ENCODE data around the gene ENDOV.

Gene ENDOV

GRCh38 chr17:80476877-80477646, 62.1 kb downstream of the ENDOV start:
- no peak overlapping the region for H3K4me3 ChIP-seq (replicated peaks; ENCODE audit: low read depth, low read length)
- TF ChIP-seq, protein P1, sequence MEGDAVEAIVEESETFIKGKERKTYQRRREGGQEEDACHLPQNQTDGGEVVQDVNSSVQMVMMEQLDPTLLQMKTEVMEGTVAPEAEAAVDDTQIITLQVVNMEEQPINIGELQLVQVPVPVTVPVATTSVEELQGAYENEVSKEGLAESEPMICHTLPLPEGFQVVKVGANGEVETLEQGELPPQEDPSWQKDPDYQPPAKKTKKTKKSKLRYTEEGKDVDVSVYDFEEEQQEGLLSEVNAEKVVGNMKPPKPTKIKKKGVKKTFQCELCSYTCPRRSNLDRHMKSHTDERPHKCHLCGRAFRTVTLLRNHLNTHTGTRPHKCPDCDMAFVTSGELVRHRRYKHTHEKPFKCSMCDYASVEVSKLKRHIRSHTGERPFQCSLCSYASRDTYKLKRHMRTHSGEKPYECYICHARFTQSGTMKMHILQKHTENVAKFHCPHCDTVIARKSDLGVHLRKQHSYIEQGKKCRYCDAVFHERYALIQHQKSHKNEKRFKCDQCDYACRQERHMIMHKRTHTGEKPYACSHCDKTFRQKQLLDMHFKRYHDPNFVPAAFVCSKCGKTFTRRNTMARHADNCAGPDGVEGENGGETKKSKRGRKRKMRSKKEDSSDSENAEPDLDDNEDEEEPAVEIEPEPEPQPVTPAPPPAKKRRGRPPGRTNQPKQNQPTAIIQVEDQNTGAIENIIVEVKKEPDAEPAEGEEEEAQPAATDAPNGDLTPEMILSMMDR (IDR thresholded peaks at IDR 0.05; ENCODE audit: low read depth, low read length, missing control alignments): no peak
- DNase-seq (ENCODE audit: extremely low read depth, low read depth): no peak

DNA sequence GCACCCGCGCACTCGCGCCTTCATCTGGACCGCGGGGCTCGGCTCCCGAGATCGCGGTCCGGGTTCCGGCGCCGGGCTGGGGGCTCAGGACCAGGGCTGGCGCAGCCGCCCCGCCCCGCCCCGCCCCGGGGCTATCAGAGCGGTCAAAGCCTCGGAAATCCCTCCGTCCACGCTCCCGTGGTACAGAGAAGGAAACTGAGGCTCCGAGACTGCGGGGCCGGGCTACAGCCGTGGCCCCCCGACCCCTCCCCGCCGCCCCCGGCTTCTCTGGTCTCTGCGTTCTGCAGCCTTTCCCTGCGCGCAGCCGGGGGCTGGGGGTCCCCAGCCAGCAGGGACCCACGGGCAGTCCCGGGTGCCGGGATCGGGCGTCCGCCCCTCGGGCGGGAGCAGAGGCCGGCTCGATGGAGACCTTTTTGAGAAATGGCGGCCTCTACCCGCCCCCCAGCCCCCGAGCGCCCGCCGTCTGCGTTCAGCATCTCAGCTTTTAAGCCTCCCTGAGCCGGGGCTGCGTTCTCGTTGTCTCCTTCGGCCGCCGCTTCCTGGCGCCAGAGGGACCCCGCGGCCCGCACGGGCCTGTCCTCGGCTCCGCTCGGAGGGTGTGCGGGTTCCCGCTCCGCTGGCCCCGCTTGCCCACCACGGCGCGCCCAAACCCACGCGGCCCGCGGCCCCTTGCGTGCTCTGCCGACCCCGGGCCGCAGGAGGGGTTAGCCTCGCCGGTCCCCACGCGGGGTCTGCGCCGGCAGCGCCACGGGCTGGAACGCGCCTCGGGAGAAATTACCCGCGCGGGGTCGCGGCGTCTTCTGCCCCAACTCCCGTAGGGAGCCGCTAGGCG, 62.9 kb downstream of the ENDOV start:
- TF ChIP-seq, protein P1 (IDR thresholded peaks at IDR 0.05; ENCODE audit: low read depth, low read length, missing control alignments): peak; percentile 47
- no peak for DNase-seq (ENCODE audit: extremely low read depth, low read depth)
- 0 out of 2 replicates have a peak overlapping the region, but pooled peaks have one; percentile 15 for H3K4me3 ChIP-seq (replicated peaks; ENCODE audit: low read depth, low read length)

- H3K4me3 ChIP-seq (replicated peaks; ENCODE audit: low read depth, low read length): 0 out of 2 replicates have a peak overlapping the region, but pooled peaks have one; percentile 15
- no peak for DNase-seq (ENCODE audit: extremely low read depth, low read depth)
- TF ChIP-seq, protein P1 (IDR thresholded peaks at IDR 0.05; ENCODE audit: low read depth, low read length, missing control alignments): no peak
Measured at GRCh38 chr17:80478487-80479245, 63.7 kb downstream of the ENDOV start.

DNA sequence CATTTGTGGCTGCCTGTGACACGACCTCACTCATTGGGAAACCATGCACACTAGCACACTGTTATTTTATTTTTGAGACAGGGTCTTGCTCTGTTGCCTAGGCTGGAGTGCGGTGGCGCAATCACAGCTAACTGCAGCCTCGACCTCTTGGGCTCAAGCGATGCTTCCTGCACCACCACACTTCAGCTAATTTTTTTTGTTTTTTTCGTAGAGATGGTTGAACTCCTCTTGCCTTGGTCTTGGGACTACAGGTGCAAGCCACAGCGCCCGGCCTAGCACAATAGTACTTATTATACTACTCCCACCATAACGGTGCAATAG, 64.2 kb downstream of the ENDOV start:
- DNase-seq (ENCODE audit: extremely low read depth, low read depth): no peak
- no peak overlapping the region for H3K4me3 ChIP-seq (replicated peaks; ENCODE audit: low read depth, low read length)
- TF ChIP-seq, protein P1 (IDR thresholded peaks at IDR 0.05; ENCODE audit: low read depth, low read length, missing control alignments): no peak

DNA sequence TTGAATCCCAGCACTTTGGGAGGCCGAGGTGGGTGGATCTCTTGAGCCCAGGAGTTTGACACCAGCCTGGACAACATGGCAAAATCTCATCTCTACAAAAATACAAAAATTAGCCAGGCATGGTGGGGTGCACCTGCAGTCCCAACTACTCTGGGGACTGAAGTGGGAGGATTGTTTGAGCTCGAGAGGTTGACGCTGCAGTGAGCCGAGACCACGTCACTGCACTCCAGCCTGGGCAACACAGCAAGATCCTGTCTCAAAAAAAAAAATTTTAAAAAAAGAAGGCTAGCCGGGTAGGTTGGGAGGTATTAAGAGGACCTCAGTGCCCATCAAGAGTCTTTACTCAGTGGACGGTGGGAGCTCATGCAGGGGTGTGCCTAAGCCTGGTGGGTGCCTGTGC, 65.3 kb downstream of the ENDOV start:
- TF ChIP-seq, protein P1 (IDR thresholded peaks at IDR 0.05; ENCODE audit: low read depth, low read length, missing control alignments): no peak
- DNase-seq (ENCODE audit: extremely low read depth, low read depth): no peak
- H3K4me3 ChIP-seq (replicated peaks; ENCODE audit: low read depth, low read length): no peak overlapping the region

- TF ChIP-seq, protein P1 (IDR thresholded peaks at IDR 0.05; ENCODE audit: low read depth, low read length, missing control alignments): no peak
- no peak for DNase-seq (ENCODE audit: extremely low read depth, low read depth)
- H3K4me3 ChIP-seq (replicated peaks; ENCODE audit: low read depth, low read length): no peak overlapping the region
Measured at GRCh38 chr17:80481284-80482057, 66.5 kb downstream of the ENDOV start.

All from HFF-Myc (cell line).